SK-N-MC (cell line): ENCODE measurements around the gene TRAPPC8.

ENCODE experiments used
- DNase-seq: peaks from one replicate; pipeline ENCODE4 v3.0.0-alpha.2; 2011; ENCODE audit warnings: low read depth, low spot score
- H3K27ac ChIP-seq: fragments of 200-600 bp; sonication (generic); 2 replicates; pipeline ENCODE4 v1.5.1; 2016; ENCODE audit warnings: mixed run types
- H3K36me3 ChIP-seq: fragments of 200-600 bp; sonication (generic); 2 replicates; pipeline ENCODE4 v1.6.1; 2017; ENCODE audit warnings: antibody characterized with exemption, low read length, mixed read lengths; ENCODE audit not compliant: insufficient read depth
- H3K4me3 ChIP-seq: fragments of 200-600 bp; sonication (generic); 2 replicates; pipeline ENCODE4 v1.5.1; 2016
- H3K9ac ChIP-seq: fragments of 200-600 bp; sonication (generic); 2 replicates; pipeline ENCODE4 v1.8.0; 2017; ENCODE audit warnings: mixed run types, mixed read lengths; ENCODE audit not compliant: insufficient read length
- H3K9me3 ChIP-seq: fragments of 200-600 bp; sonication (generic); 2 replicates; pipeline ENCODE4 v1.6.1; 2017; ENCODE audit warnings: low read depth, mild to moderate bottlenecking, antibody characterized with exemption, low read length, moderate library complexity, mixed read lengths
- EZH2 ChIP-seq: fragments of 200-600 bp; sonication (generic); IDR thresholded peaks from one replicate; pipeline ENCODE4 v1.6.1; 2017; ENCODE audit warnings: antibody characterized with exemption
- FOXP2 ChIP-seq: optimal IDR thresholded peaks from 2 replicates; pipeline ENCODE3; 2011; ENCODE audit warnings: mild to moderate bottlenecking, moderate library complexity; ENCODE audit not compliant: insufficient read depth; ENCODE audit errors: extremely low read length, control extremely low read depth
- POLR2AphosphoS5 ChIP-seq: IDR thresholded peaks from 2 replicates; pipeline ENCODE4 v1.6.1; 2012; ENCODE audit warnings: mild to moderate bottlenecking, low read depth, low read length, borderline replicate concordance

The TRAPPC8 gene

GRCh38 chr18:31878358-31878757 lies 64.6 kb downstream of the TRAPPC8 start:
- Histone ChIP-seq H3K4me3 (no peak overlapping the region), H3K9me3 (no peaks in the 10 kb centered on the region), H3K9ac (no peak overlapping the region), H3K27ac (no peak overlapping the region), H3K36me3 (peaks cover 79% of the 10 kb centered on the region)
- TF ChIP-seq EZH2 (no peak), POLR2AphosphoS5 (no peak), FOXP2 (no peak)
- DNase-seq = no peak

GRCh38 chr18:31877900-31878299 lies 65.0 kb downstream of the TRAPPC8 start:
- Histone ChIP-seq H3K27ac (no peak overlapping the region), H3K4me3 (no peak overlapping the region), H3K9me3 (no peaks in the 10 kb centered on the region), H3K36me3 (peaks cover 78% of the 10 kb centered on the region), H3K9ac (no peak overlapping the region)
- TF ChIP-seq EZH2 = no peak
- TF ChIP-seq POLR2AphosphoS5 = no peak
- TF ChIP-seq FOXP2 = no peak
- no peak for DNase-seq

GRCh38 chr18:31876707-31877106 lies 66.2 kb downstream of the TRAPPC8 start:
- no peak overlapping the region for H3K27ac ChIP-seq
- no peak overlapping the region for H3K4me3 ChIP-seq
- TF ChIP-seq EZH2 (no peak), FOXP2 (no peak), POLR2AphosphoS5 (no peak)
- H3K9me3 ChIP-seq = no peaks in the 10 kb centered on the region
- no peak overlapping the region for H3K9ac ChIP-seq
- DNase-seq = no peak
- peaks cover 69% of the 10 kb centered on the region for H3K36me3 ChIP-seq

GRCh38 chr18:31875301-31875700 lies 67.6 kb downstream of the TRAPPC8 start:
- Histone ChIP-seq H3K9ac (no peak overlapping the region), H3K27ac (no peak overlapping the region), H3K36me3 (peaks cover 62% of the 10 kb centered on the region), H3K9me3 (no peaks in the 10 kb centered on the region), H3K4me3 (no peak overlapping the region)
- no peak for TF ChIP-seq FOXP2
- no peak for DNase-seq

GRCh38 chr18:31863103-31863502 lies 79.8 kb downstream of the TRAPPC8 start:
- TF ChIP-seq POLR2AphosphoS5 = no peak
- no peak for TF ChIP-seq EZH2
- no peak for TF ChIP-seq FOXP2
- H3K27ac ChIP-seq = no peak overlapping the region
- H3K9me3 ChIP-seq = no peaks in the 10 kb centered on the region
- no peak for DNase-seq
- H3K4me3 ChIP-seq = no peak overlapping the region
- H3K9ac ChIP-seq = no peak overlapping the region
- peaks cover 29% of the 10 kb centered on the region for H3K36me3 ChIP-seq

- no peaks in the 10 kb centered on the region for H3K9me3 ChIP-seq
- no peak for DNase-seq
- TF ChIP-seq POLR2AphosphoS5 (no peak), EZH2 (no peak), FOXP2 (no peak)
- no peak overlapping the region for H3K9ac ChIP-seq
- H3K27ac ChIP-seq = peak overlapping the region; percentile 18; the same call in 1 of the 2 replicates
- H3K36me3 ChIP-seq = peaks cover 33% of the 10 kb centered on the region
- H3K4me3 ChIP-seq = no peak overlapping the region
These were observed 82.4 kb downstream of the TRAPPC8 start for GRCh38 chr18:31860488-31860887.

- Histone ChIP-seq H3K9me3 (no peaks in the 10 kb centered on the region), H3K9ac (no peak overlapping the region), H3K27ac (no peak overlapping the region), H3K4me3 (no peak overlapping the region), H3K36me3 (peaks cover 48% of the 10 kb centered on the region)
- TF ChIP-seq POLR2AphosphoS5 (no peak), FOXP2 (no peak), EZH2 (no peak)
- no peak for DNase-seq
These were observed 85.3 kb downstream of the TRAPPC8 start for GRCh38 chr18:31857526-31858106.

- Histone ChIP-seq H3K9me3 (no peaks in the 10 kb centered on the region), H3K9ac (no peak overlapping the region), H3K36me3 (peaks cover 64% of the 10 kb centered on the region), H3K27ac (no peak overlapping the region), H3K4me3 (no peak overlapping the region)
- no peak for TF ChIP-seq FOXP2
- TF ChIP-seq POLR2AphosphoS5 = no peak
- TF ChIP-seq EZH2 = no peak
- DNase-seq = no peak
These were observed 92.1 kb downstream of the TRAPPC8 start for GRCh38 chr18:31850844-31851243.

GRCh38 chr18:31840499-31840898 lies 102.4 kb downstream of the TRAPPC8 start:
- Histone ChIP-seq H3K9me3 (no peaks in the 10 kb centered on the region), H3K9ac (no peak overlapping the region), H3K27ac (no peak overlapping the region), H3K36me3 (peaks cover 45% of the 10 kb centered on the region), H3K4me3 (no peak overlapping the region)
- DNase-seq = no peak
- TF ChIP-seq EZH2 = no peak
- TF ChIP-seq FOXP2 = no peak
- no peak for TF ChIP-seq POLR2AphosphoS5
